Gastrocnemius medialis (tissue), 4 donors: ENCODE data around the gene ERI2. TPM values are rescaled to one million over a fixed set of nuclear protein-coding genes. Genes with fewer than 3 reads are reported as not detected.
"Not testable (repeated sequence)": the region's sequence is repeated elsewhere in the genome, so short reads cannot be mapped to it uniquely, and the experiment has no call there.

Experiments
- ATAC-seq, 2 donors: fragments of 150-250 bp; one replicate each; pipeline ENCODE4 v1.9.1; 2016
- DNase-seq, 2 donors: peaks; one replicate each; pipeline ENCODE4 v3.0.0-alpha.2; 2019
- H3K27ac ChIP-seq, 4 donors: fragments of 200-600 bp; sonication (generic); 1 replicate in 1 of 4; 2 replicates in 3 of 4; pipeline ENCODE4 v1.5.1; 2016 to 2018; ENCODE audit warnings: mild to moderate bottlenecking in 2 of 4, moderate library complexity in 1 of 4
- H3K27me3 ChIP-seq, 3 donors: fragments of 200-600 bp; sonication (generic) in 2 of 3; 1 replicate in 1 of 3; 2 replicates in 2 of 3; pipeline versions ENCODE4 v1.5.1 to v1.6.0; 2016 to 2019; ENCODE audit warnings: mild to moderate bottlenecking in 1 of 3, moderate library complexity in 1 of 3
- H3K36me3 ChIP-seq, 2 donors: fragments of 200-600 bp; sonication (generic) in 1 of 2; one replicate each; pipeline ENCODE4 v1.5.1; 2017 to 2018
- H3K4me1 ChIP-seq, 2 donors: fragments of 200-600 bp; sonication (generic) in 1 of 2; one replicate each; pipeline ENCODE4 v1.5.1; 2016 to 2017; ENCODE audit warnings: mild to moderate bottlenecking in 2 of 2
- H3K4me3 ChIP-seq, 4 donors: fragments of 200-600 bp; sonication (generic) in 3 of 4; 1 replicate in 1 of 4; 2 replicates in 3 of 4; pipeline ENCODE4 v1.5.1; 2016 to 2019; ENCODE audit warnings: mild to moderate bottlenecking in 2 of 4
- H3K9me3 ChIP-seq, 3 donors: fragments of 200-600 bp; sonication (generic) in 2 of 3; 1 replicate in 1 of 3; 2 replicates in 2 of 3; pipeline ENCODE4 v1.5.1; 2016 to 2019
- POLR2A ChIP-seq, 2 donors: fragments of 450-650 bp; IDR thresholded peaks; one replicate each; pipeline ENCODE4 v1.6.1; 2017; ENCODE audit warnings: antibody characterized with exemption in 2 of 2, mild to moderate bottlenecking in 2 of 2, moderate library complexity in 2 of 2
- in situ Hi-C, 4 donors: fragments of 200-750 bp; cut with MboI; loops; one replicate each; pipeline versions ENCODE4 v1.15.0 to v1.8.0; 2017; ENCODE audit warnings: low sequenced_read_pairs in 4 of 4
- intact Hi-C: fragments of 100-400 bp; cut with DNase I; formaldehyde crosslinking; loops from one replicate; pipeline ENCODE4 v1.15.1; 2023; ENCODE audit warnings: low total_unique reads
- total RNA-seq, 4 donors: library from RNA; depleted of rRNA; stranded (reverse); fragments of >200 nt; gene quantifications; one replicate each; pipeline versions ENCODE4 v1.1.0 to v1.2.3, GENCODE V29; 2016
- TF ChIP-seq, protein P1 (sequence below), 5 experiments: fragments of 450-650 bp in 3 of 5; fragments of 200-600 bp in 2 of 5; sonication (generic) in 2 of 5; IDR thresholded peaks in 4 of 5; conservative IDR thresholded peaks in 1 of 5; 1 replicate in 4 of 5; 2 replicates in 1 of 5; pipeline ENCODE4 v1.5.1; 2016 to 2019; ENCODE audit warnings: antibody characterized with exemption in 5 of 5, mild to moderate bottlenecking in 3 of 5, moderate library complexity in 3 of 5

Gene ERI2
- total RNA-seq, 4 donors from 2014 or later, result 3.0 to 30.5 (median 9.8) TPM

DNA sequence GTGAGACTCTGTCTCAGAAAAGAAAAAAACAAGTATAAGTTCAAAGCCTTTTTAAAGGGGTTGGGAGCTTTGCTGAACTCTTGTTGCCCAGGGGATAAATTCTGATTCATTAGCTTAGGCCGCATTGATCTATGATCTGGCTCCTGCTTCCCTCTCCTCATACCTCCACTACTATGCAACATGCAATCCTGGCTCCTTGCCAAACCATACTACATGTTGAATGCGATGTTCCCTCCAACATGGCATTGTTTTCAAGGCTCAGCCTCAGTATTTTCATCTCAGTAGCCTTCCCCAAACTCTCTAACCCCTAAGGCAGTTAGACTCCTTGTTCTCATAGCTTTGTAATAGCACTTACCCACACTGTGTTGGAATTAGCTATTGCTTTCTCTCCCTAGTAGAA, 6.2 kb upstream of the ERI2 start:
- Histone ChIP-seq H3K36me3 (no peaks in the 10 kb centered on the region), H3K27me3 (no peaks in the 10 kb centered on the region), H3K9me3 (no peaks in the 10 kb centered on the region), H3K27ac (no peak overlapping the region), H3K4me3 (no peak overlapping the region), H3K4me1 (no peaks in the 10 kb centered on the region)
- TF ChIP-seq, protein P1, sequence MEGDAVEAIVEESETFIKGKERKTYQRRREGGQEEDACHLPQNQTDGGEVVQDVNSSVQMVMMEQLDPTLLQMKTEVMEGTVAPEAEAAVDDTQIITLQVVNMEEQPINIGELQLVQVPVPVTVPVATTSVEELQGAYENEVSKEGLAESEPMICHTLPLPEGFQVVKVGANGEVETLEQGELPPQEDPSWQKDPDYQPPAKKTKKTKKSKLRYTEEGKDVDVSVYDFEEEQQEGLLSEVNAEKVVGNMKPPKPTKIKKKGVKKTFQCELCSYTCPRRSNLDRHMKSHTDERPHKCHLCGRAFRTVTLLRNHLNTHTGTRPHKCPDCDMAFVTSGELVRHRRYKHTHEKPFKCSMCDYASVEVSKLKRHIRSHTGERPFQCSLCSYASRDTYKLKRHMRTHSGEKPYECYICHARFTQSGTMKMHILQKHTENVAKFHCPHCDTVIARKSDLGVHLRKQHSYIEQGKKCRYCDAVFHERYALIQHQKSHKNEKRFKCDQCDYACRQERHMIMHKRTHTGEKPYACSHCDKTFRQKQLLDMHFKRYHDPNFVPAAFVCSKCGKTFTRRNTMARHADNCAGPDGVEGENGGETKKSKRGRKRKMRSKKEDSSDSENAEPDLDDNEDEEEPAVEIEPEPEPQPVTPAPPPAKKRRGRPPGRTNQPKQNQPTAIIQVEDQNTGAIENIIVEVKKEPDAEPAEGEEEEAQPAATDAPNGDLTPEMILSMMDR (IDR thresholded peaks at IDR 0.05 in 4 of 5, conservative IDR thresholded peaks at IDR 0.05 in 1 of 5), result no peak
- no peak for TF ChIP-seq POLR2A (IDR thresholded peaks at IDR 0.05)
- intact Hi-C loops (no loop called here), in situ Hi-C loops (no loop called here)
- ATAC-seq (no peak), DNase-seq (no peak)

DNA sequence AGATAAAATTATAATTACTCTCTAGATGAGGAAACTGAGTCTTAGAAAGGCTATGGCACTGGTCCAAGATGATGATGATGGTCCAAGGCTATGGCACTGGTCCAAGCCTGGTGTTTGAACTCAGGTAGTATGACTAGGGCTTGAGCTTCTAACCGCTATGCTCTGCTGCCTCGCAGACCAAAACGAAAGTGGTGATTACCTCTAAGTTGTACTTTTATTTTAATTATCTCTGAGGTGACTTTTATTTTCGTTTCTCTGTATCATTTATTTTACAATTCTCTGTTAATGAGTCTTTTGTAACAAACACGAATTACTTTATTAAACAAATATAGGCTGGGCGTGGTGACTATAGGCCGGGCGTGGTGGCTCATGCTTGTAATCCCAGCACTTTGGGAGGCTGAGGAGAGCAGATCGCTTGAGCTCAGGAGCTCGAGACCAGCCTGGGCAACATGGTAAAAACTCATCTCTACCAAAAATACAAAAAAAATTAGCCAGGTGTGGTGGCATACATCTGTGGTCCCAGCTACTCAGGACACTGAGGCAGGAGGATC, 5.7 kb upstream of the ERI2 start:
- H3K9me3 ChIP-seq, result no peaks in the 10 kb centered on the region
- in situ Hi-C loops (no loop called here), intact Hi-C loops (no loop called here)
- H3K27me3 ChIP-seq, result no peaks in the 10 kb centered on the region
- H3K36me3 ChIP-seq, result no peaks in the 10 kb centered on the region
- DNase-seq, result no peak
- TF ChIP-seq, protein P1 (IDR thresholded peaks at IDR 0.05 in 4 of 5, conservative IDR thresholded peaks at IDR 0.05 in 1 of 5), result no peak
- TF ChIP-seq POLR2A (IDR thresholded peaks at IDR 0.05), result no peak
- H3K4me3 ChIP-seq, result no peak overlapping the region
- H3K4me1 ChIP-seq, result peaks cover 4 to 5% of the 10 kb centered on the region in 2 donors
- ATAC-seq, result no peak
- no peak overlapping the region for H3K27ac ChIP-seq

GRCh38 chr16:20807862-20808261, 1.6 kb upstream of the ERI2 start:
- Histone ChIP-seq H3K36me3 (no peaks in the 10 kb centered on the region), H3K27ac (no peak overlapping the region), H3K9me3 (no peaks in the 10 kb centered on the region), H3K27me3 (no peaks in the 10 kb centered on the region), H3K4me3 (no peak overlapping the region), H3K4me1 (peaks cover 9 to 17% of the 10 kb centered on the region in 2 donors)
- in situ Hi-C loops (no loop called here), intact Hi-C loops (loop anchor here (2.0 kb wide), 1 partner anchor 93 kb away; the partner anchor contains the start of genes DCUN1D3 and LYRM1)
- TF ChIP-seq POLR2A (IDR thresholded peaks at IDR 0.05), result no peak
- TF ChIP-seq, protein P1 (IDR thresholded peaks at IDR 0.05 in 4 of 5, conservative IDR thresholded peaks at IDR 0.05 in 1 of 5), result no peak
- ATAC-seq (no peak), DNase-seq (no peak)

GRCh38 chr16:20805684-20806167, 546 bp downstream of the ERI2 start:
- ATAC-seq (peak; percentile 25 to 87), DNase-seq (peak in 1 of 2 donors; percentile 85)
- H3K9me3 ChIP-seq, in situ Hi-C loops, H3K27me3 ChIP-seq, H3K36me3 ChIP-seq: not testable (repeated sequence)
- Histone ChIP-seq H3K27ac (peak overlapping the region; percentile 87 to 92 (median 88)), H3K4me1 (peaks cover 9 to 17% of the 10 kb centered on the region in 2 donors), H3K4me3 (peak overlapping the region; percentile 78 to 94 (median 86))
- intact Hi-C loops, result loop anchor here (1.0 to 2.0 kb wide), 2 partner anchors 64 to 95 kb away; partner anchors contain the start of genes DCUN1D3, LYRM1 and THUMPD1

GRCh38 chr16:20803561-20804214, 2.6 kb downstream of the ERI2 start:
- DNase-seq (no peak), ATAC-seq (no peak)
- Histone ChIP-seq H3K27me3 (no peaks in the 10 kb centered on the region), H3K4me3 (no peak overlapping the region), H3K9me3 (no peaks in the 10 kb centered on the region), H3K36me3 (peaks cover 0 to 14% of the 10 kb centered on the region in 2 donors), H3K4me1 (peaks cover 9 to 17% of the 10 kb centered on the region in 2 donors), H3K27ac (no peak overlapping the region)
- intact Hi-C loops, result no loop called here
- no peak for TF ChIP-seq POLR2A (IDR thresholded peaks at IDR 0.05)
- TF ChIP-seq, protein P1 (IDR thresholded peaks at IDR 0.05 in 4 of 5, conservative IDR thresholded peaks at IDR 0.05 in 1 of 5), result no peak
- in situ Hi-C loops, result no loop called here
